GM23338 (cell line): ENCODE results near the gene RUSF1.

Experiments used
- CREB1 ChIP-seq: fragments of 250-450 bp; sonication (Bioruptor Pico); IDR thresholded peaks from 2 replicates; pipeline ENCODE4 v1.5.0; 2020; ENCODE audit warnings: low read depth, mild to moderate bottlenecking, moderate library complexity
- CTCF ChIP-seq, 2 experiments: fragments of 200-600 bp in 1 of 2; sonication (generic) in 1 of 2; conservative IDR thresholded peaks; 2 replicates each; pipeline versions ENCODE4 v1.5.1 to v1.6.1; 2016 to 2017; ENCODE audit warnings: antibody characterized with exemption in 2 of 2, low read depth in 2 of 2, mild to moderate bottlenecking in 2 of 2, moderate library complexity in 1 of 2
- EZH2 ChIP-seq: fragments of 200-600 bp; sonication (generic); IDR thresholded peaks from one replicate; pipeline ENCODE4 v1.8.0; 2017; ENCODE audit warnings: antibody characterized with exemption, mild to moderate bottlenecking, low read depth; ENCODE audit not compliant: unreplicated experiment
- EZH2phosphoT487 ChIP-seq: fragments of 200-600 bp; sonication (generic); IDR thresholded peaks from one replicate; pipeline ENCODE4 v1.8.1; 2018; ENCODE audit warnings: antibody characterized with exemption; ENCODE audit not compliant: unreplicated experiment
- JUNB ChIP-seq: IDR thresholded peaks from one replicate; pipeline ENCODE4 v1.6.1; 2016; ENCODE audit warnings: antibody characterized with exemption; ENCODE audit not compliant: unreplicated experiment
- NANOG ChIP-seq: IDR thresholded peaks from 2 replicates; pipeline ENCODE4 v1.6.1; 2016; ENCODE audit warnings: antibody characterized with exemption, borderline replicate concordance
- POLR2AphosphoS5 ChIP-seq: IDR thresholded peaks from 2 replicates; pipeline ENCODE4 v1.6.1; 2016; ENCODE audit warnings: antibody characterized with exemption, low read depth
- REST ChIP-seq: IDR thresholded peaks from one replicate; pipeline ENCODE4 v1.6.1; 2018; ENCODE audit warnings: antibody characterized with exemption; ENCODE audit not compliant: unreplicated experiment
- ZNF114 ChIP-seq: fragments of 250-450 bp; sonication (Bioruptor Pico); IDR thresholded peaks from 2 replicates; pipeline ENCODE4 v1.5.0; 2020; ENCODE audit warnings: mild to moderate bottlenecking, moderate library complexity
- ZNF331 ChIP-seq: fragments of 250-450 bp; sonication (Bioruptor Pico); IDR thresholded peaks from 2 replicates; pipeline ENCODE4 v1.5.0; 2020; ENCODE audit warnings: low read depth, mild to moderate bottlenecking, moderate library complexity
- ZNF462 ChIP-seq: fragments of 250-450 bp; sonication (Bioruptor Pico); IDR thresholded peaks from 2 replicates; pipeline ENCODE4 v1.5.0; 2020; ENCODE audit warnings: mild to moderate bottlenecking, moderate library complexity

DNA sequence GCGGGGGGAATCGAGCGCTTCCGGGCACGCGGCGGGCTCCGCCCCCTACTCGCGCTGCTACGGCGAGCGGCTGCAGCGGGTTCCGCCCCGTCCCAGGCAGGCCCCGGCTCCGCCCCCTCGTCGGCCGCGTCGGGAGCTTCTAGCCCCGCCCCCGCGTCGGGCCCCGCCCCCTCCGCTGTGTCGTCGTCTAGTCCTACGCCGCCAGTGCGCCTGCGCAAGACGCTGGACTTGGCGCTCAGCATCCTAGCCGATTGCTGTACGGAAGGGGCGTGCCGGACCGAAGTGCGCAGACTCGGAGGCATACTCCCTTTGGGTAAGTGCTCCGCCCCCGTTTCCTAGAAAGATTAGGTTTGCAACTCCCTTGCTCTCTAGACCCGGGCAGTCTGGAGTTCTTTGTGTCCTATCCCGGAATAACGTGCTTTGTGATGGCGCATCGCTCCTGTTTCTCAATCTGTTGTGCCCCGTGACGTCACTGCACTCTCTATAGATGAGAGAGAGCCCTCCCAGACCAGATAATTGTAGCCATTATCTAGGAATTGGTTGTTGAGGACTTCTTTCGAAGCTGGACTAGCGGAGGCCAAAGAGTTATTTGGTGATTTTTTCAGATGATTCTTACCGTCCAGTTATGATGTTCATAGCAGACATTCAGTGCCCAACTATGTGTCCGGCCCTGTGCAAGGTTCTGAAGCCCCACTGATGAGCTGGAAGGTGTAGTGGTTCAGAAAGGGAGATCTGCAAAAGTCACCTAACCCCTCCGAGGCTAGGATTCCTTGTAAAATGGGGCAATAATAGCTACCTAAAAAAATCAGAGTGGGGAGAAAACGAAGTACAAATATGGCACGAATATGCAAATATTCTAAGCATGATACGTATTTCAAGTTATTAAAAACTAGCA is 48.3 kb downstream of the RUSF1 start:
- no peak for TF ChIP-seq ZNF114 (CRISPR knock-in tag)
- TF ChIP-seq CTCF (conservative IDR thresholded peaks at IDR 0.05; ENCODE audit: low read depth in 2 of 2), result no peak
- TF ChIP-seq NANOG, result no peak
- TF ChIP-seq EZH2phosphoT487, result no peak
- TF ChIP-seq POLR2AphosphoS5, result no peak; the same call in none of the 2 replicates
- TF ChIP-seq ZNF331, result no peak
- no peak for TF ChIP-seq EZH2
- no peak for TF ChIP-seq REST
- TF ChIP-seq CREB1 (CRISPR knock-in tag), result peak; percentile 90
- no peak for TF ChIP-seq ZNF462
- no peak for TF ChIP-seq JUNB
